H4 (cell line): ENCODE data around the gene SHROOM3. TPM values are rescaled to one million over a fixed set of nuclear protein-coding genes. Genes with fewer than 3 reads are reported as not detected.
A peak's percentile ranks its signal among the peaks of the same experiment; 100 is the strongest.
"Not testable (repeated sequence)": the region's sequence is repeated elsewhere in the genome, so short reads cannot be mapped to it uniquely, and the experiment has no call there.

Experiments
- DNase-seq: peaks from one replicate; pipeline ENCODE4 v3.0.0-alpha.2; 2015; ENCODE audit warnings: low spot score
- total RNA-seq: library from RNA; depleted of rRNA; stranded (reverse); fragments of >200 nt; shearing (Covaris generic); gene quantifications from 2 replicates; pipeline ENCODE4 v1.2.3, GENCODE V29; 2014

SHROOM3 gene
- total RNA-seq, 1 experiment from 2014 or later, result 3.4 TPM

GRCh38 chr4:76723373-76723772 is 288.3 kb downstream of the SHROOM3 start:
- DNase-seq, result peak; percentile 15

DNA sequence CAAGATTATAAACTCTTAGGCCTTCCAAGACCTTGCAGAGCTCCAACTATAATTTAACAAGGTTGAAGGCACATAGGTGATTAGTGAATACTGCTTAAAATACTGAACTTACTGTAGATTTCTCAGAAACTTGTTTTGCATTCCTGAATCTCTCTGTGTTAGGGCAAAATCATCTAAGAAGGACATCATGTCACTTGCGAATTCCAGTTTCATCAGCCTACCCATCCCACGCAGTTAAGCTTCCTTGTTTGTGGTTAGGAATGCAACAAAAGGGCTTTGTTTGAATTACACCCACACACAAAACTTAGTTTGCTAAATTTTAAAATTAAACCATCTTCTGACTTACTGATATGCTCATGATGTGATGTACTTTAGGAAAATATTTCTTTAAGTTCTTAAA is 288.9 kb downstream of the SHROOM3 start:
- DNase-seq, result peak; percentile 60

GRCh38 chr4:76725039-76725438 is 290.0 kb downstream of the SHROOM3 start:
- DNase-seq, result no peak

DNA sequence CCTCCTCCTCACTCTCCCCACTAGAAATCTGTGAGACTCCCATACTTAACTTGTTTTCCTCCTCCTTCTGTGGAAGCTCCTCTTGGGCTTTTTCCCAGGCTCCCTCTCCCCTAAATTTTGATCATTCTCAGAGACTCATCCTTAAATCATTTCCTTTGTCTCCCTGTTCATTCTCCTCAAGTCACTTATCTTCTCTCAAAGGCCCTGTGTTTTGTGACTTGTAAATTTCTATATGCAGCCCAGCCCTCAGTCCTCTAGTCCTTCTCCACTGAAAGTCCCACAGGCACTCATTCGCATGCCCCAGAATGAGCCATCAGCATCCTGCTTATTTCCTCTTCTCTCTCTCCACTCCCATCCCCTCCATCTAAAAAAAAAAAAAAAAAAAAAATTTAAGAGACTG is 291.1 kb downstream of the SHROOM3 start:
- DNase-seq, result no peak

- DNase-seq, result no peak
Measured at GRCh38 chr4:76726631-76727030, 291.6 kb downstream of the SHROOM3 start.

- DNase-seq, result not testable (repeated sequence)
Measured at GRCh38 chr4:76727934-76728333, 292.9 kb downstream of the SHROOM3 start.

DNA sequence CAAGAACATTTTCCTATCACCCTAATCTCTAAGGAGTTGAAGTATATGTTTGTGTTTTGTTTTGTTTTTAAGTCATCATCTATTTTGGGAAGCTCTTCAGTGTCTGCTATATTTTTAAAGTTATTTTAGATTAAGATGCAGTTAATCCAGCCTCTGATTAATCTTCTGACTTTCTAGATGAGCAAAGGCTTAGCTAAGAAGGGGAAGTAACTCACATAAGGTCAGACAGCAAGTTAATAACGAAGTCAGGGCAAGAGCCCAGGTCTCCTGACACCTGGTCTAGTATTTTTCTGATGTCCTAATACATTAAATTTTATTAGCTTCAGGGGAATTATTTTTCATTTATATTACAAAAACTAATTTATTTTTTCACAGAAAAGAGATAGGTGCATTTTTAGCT is 294.4 kb downstream of the SHROOM3 start:
- no peak for DNase-seq

DNA sequence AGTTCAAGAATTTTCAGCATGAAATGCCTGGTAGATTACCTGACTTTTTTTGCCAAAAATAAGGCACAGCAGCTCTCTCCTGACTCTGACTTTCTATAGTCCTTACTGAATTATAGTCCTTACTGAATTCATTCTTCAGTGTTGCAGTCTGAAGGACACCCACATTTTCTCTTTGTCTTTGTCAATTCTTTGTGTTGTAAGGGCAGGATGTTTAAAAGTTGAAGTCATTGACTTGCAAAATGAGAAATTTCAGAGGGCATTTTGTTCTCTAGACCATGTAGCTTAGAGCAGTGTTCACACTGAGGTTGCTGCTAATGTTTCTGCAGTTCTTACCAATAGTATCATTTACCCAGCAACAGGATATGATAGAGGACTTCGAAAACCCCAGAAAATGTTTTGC is 295.0 kb downstream of the SHROOM3 start:
- DNase-seq, result no peak

DNA sequence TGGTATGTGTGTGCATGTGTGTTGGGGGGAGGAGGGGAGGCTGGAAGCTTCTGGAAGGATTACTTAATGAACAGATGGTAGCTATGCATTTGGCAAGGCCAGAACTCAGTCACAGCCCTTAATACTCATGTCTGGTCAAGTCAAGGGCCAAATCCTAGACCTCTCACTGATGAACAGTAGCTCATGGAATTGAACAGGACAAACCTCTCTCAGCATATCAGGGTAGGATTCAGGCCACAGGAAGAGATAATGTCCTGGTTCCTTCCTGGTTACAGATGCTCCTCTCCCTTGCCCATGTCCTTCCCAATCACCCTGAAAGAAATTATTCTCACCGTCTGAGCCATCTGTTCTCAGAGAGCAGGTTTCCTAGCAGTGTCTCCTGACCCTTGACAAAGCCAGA is 297.2 kb downstream of the SHROOM3 start:
- DNase-seq, result no peak

- DNase-seq, result no peak
Measured at GRCh38 chr4:76733068-76733771, 298.2 kb downstream of the SHROOM3 start.

DNA sequence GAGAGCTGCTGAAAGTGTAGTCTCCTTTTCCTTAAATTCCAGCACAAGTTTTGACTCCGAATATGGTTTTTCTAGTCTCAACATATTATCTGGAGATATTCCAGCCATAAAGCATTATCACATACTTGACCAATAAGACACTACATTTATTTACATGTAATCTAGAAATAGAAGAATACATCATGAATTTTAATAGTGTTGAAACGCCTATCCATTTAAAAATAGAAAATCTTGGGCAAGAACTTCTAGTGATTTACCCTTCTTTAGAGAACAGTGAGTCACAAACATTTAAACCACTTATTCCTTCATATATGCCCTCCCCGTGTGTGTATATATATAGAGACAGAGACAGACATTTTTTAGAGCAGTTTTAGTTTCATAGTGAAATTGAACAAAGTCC is 301.4 kb downstream of the SHROOM3 start:
- no peak for DNase-seq

DNA sequence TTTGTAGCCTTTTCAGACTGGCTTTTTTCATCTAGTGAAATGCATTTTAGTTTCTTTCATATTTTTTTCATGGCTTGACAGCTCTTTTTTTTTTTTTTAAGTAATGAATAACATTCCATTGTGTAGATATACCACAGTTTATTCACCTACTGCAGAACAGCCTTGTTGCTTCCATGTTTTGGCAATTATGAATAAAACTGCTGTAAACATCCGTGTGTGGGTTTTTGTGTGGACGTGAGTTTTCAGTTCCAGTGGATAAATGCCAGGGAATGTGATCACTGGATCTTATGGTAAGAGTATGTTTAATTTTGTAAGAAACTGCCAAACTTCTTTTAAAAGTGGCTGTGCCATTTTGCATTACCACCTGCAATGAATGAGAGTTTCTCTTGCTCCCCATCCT is 302.2 kb downstream of the SHROOM3 start:
- DNase-seq, result no peak

DNA sequence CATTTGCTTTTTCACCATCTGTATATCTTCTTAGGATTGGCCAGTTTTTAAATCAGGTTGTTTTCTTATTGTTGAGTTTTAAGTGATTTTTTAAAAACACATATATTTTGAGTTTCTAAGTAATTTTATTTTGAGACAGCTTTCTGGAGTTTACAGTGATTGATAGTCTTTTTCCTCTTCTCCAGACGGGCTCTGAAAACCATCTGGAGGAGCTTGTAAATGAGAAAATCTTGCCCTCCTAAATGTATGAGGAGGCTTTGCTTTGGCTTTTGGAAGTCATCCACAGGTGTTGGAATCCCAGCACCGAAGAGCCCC is 302.7 kb downstream of the SHROOM3 start:
- DNase-seq, result no peak

DNA sequence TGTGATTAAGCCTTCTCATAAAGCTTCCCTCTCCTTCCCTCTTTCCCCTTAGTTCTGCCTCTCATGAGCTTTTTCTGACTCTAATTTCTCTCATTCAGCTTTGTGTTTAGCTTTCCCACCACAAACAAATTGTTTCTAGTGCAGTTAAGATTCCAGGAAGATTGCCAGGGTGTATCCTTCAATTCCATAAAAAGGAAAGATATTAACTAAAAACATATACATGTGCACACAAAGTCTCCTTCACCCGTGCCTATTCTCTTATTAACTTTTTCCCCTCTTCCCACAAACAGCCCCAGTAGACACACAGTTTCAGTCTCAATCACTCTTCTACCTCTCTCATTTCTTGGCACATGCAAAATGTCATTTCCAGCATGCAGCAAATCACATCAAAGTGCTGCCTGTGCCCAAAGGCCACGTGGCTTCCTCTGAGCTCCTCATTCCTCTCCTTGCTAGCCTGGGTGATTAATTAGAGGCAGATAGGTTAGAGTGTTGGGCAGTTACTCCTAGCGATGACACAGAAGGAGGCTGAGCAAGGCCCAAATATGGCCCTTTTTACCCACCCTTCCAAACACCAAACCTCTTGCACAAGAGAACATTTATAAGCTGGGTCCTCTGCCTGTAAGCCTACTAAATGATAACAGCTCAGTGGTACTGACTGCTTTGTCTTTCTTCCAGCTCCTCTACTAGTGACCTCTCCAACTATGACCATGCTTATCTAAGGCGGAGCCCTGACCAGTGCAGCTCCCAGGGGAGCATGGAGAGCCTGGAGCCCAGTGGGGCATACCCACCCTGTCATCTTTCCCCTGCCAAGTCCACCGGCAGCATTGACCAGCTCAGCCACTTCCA is 303.3 kb downstream of the SHROOM3 start:
- peak; percentile 67 for DNase-seq

DNA sequence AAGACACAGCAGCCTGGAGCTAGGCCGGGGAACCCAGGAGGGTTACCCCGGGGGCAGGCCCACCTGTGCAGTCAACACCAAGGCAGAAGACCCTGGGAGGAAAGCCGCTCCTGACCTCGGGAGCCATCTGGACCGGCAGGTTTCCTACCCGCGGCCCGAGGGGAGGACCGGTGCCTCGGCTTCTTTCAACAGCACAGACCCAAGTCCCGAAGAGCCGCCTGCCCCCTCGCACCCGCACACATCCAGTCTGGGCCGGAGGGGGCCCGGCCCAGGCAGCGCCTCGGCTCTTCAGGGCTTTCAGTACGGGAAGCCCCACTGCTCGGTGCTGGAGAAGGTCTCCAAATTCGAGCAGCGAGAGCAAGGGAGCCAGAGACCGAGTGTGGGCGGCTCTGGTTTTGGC is 305.2 kb downstream of the SHROOM3 start:
- DNase-seq, result no peak

DNA sequence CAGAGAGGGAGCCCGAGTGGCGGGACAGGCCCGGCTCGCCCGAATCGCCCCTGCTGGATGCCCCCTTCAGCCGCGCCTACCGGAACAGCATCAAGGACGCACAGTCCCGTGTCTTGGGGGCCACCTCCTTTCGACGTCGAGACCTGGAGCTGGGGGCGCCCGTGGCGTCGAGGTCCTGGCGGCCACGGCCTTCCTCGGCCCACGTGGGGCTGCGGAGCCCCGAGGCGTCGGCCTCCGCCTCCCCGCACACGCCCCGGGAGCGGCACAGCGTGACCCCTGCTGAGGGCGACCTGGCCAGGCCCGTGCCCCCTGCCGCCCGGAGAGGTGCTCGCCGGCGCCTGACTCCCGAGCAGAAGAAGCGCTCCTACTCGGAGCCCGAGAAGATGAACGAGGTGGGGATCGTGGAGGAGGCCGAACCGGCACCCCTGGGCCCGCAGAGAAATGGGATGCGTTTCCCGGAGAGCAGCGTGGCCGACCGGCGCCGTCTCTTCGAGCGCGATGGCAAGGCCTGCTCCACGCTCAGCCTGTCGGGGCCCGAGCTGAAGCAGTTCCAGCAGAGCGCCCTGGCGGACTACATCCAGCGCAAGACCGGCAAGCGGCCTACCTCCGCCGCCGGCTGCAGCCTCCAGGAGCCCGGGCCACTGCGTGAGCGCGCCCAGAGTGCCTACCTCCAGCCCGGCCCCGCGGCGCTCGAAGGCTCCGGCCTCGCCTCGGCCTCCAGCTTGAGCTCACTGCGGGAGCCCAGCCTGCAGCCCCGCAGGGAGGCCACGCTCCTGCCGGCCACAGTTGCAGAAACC is 306.0 kb downstream of the SHROOM3 start:
- no peak for DNase-seq

- DNase-seq, result no peak
Measured at GRCh38 chr4:76741663-76742020, 306.6 kb downstream of the SHROOM3 start.

GRCh38 chr4:76744241-76744921 is 309.4 kb downstream of the SHROOM3 start:
- no peak for DNase-seq

DNA sequence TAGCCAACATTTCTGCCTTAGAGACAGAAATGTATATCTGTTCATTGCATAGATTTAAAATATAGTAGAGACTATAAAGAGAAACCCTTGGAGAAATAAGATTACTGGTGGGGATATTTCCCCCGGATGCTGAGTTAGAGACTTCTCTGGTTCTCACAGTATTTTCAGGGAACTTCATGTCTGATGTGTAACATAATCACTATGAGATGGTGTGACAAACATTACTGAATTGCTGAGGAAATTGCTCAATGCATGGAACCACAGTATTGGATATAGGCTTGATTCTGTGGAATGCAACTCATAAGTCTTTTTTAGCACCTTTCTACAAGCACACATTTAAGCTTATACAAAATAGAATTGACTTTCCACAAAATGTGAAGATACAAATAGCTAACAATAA is 310.2 kb downstream of the SHROOM3 start:
- no peak for DNase-seq

DNA sequence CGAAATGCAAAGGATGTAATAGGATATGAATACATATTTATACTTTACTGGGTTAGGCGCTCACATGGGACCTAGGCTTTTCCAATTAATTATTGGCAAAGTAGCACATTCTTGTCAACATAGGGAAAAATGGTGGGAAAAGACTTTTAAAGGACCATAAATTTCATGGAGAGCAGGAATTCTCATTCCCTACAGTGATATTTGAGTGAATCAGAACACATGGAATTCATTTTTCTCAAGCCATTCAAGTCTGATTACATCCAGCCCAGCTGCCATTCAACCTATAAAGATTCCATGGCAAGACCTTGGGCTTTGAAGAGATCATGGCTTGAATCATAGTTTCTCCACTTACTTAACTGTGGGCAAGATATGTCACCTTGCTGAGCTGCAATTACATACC is 312.5 kb downstream of the SHROOM3 start:
- DNase-seq, result no peak

- DNase-seq, result peak; percentile 62
Measured at GRCh38 chr4:76748649-76749048, 313.6 kb downstream of the SHROOM3 start.

DNA sequence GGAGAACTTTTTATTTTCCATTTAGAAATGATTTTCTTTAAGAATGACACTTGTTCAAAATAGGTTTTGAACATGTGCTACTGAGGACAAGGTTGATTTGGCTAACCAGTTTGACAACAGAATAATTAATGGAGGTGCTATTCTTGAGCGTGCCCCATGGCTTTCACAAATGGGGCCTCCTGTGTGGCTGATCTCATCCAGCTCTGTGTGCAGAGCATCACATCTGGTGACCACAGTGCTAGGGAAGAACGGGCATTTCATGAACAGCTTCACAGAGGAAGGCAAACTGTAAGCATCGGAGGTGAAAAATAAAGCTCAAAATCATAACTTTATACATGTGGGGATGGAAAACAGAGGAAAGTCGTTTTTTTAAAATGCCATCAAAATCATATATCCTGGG is 314.3 kb downstream of the SHROOM3 start:
- no peak for DNase-seq
